AML-193 (cell line): ENCODE data around the gene NEURL2.
"Not testable (repeated sequence)": the region's sequence is repeated elsewhere in the genome, so short reads cannot be mapped to it uniquely, and the experiment has no call there.

Experiments
- DNase-seq, 2 experiments: peaks; one replicate each; lab custom pipeline; 2025; lab: John Stamatoyannopoulos, UW

Gene NEURL2

GRCh38 chr20:45899046-45899835 is 8.2 kb upstream of the NEURL2 start:
- DNase-seq = no peak

- DNase-seq = no peak
Observed at GRCh38 chr20:45898285-45898684, 7.3 kb upstream of the NEURL2 start.

GRCh38 chr20:45897692-45898091 is 6.7 kb upstream of the NEURL2 start:
- no peak for DNase-seq

GRCh38 chr20:45897289-45897688 is 6.3 kb upstream of the NEURL2 start:
- DNase-seq = no peak

GRCh38 chr20:45896641-45897161 is 5.7 kb upstream of the NEURL2 start:
- no peak for DNase-seq

- DNase-seq = no peak
Observed at GRCh38 chr20:45894797-45895196, 3.8 kb upstream of the NEURL2 start.

GRCh38 chr20:45893831-45894230 is 2.8 kb upstream of the NEURL2 start:
- DNase-seq = no peak

GRCh38 chr20:45892828-45893500 is 2.0 kb upstream of the NEURL2 start:
- DNase-seq = peak in 1 of 2 experiments; percentile 17

- peak; percentile 58 for DNase-seq
Observed at GRCh38 chr20:45892049-45892825, 1.2 kb upstream of the NEURL2 start.

- DNase-seq = peak; percentile 47 to 48
Observed at GRCh38 chr20:45890077-45890984, 677 bp downstream of the NEURL2 start.

GRCh38 chr20:45888681-45889080 is 2.3 kb downstream of the NEURL2 start:
- no peak for DNase-seq

- DNase-seq = no peak
Observed at GRCh38 chr20:45887346-45887715, 3.7 kb downstream of the NEURL2 start, which contains the start of gene SPATA25. TSS of gene SPATA25 (minus strand) at chr20:45887622. CDS start at chr20:45887590, 32 bp downstream.

GRCh38 chr20:45886590-45887345 is 4.2 kb downstream of the NEURL2 start:
- DNase-seq = no peak

GRCh38 chr20:45883100-45883469 is 7.9 kb downstream of the NEURL2 start:
- DNase-seq = no peak

GRCh38 chr20:45882469-45883099 is 8.4 kb downstream of the NEURL2 start:
- DNase-seq = no peak

- peak; percentile 93 to 95 for DNase-seq
Observed at GRCh38 chr20:45880988-45881788, 9.8 kb downstream of the NEURL2 start, which contains the start of gene ZSWIM1. TSS of gene ZSWIM1 (plus strand) at chr20:45881227. CDS start at chr20:45882593, 1,366 bp downstream.

- no peak for DNase-seq
Observed at GRCh38 chr20:45878076-45878761, 12.8 kb downstream of the NEURL2 start.

GRCh38 chr20:45874576-45874975 is 16.4 kb downstream of the NEURL2 start:
- DNase-seq = no peak

GRCh38 chr20:45874104-45874481 is 16.9 kb downstream of the NEURL2 start:
- not testable (repeated sequence) for DNase-seq
